ENCODE results near the gene HOXA4.
A peak's percentile ranks its signal among the peaks of the same experiment; 100 is the strongest.

HOXA4 gene

GRCh38 chr7:27169658-27170425 lies 39.3 kb upstream of the HOXA4 start:
- no peak for DNase-seq

- DNase-seq = peak; percentile 66
Observed at GRCh38 chr7:27168265-27168947, 37.8 kb upstream of the HOXA4 start.

- DNase-seq = no peak
Observed at GRCh38 chr7:27167916-27168264, 37.3 kb upstream of the HOXA4 start.

- peak; percentile 54 for DNase-seq
Observed at GRCh38 chr7:27166531-27167505, 36.3 kb upstream of the HOXA4 start.

GRCh38 chr7:27165996-27166530 lies 35.5 kb upstream of the HOXA4 start:
- DNase-seq = no peak

DNA sequence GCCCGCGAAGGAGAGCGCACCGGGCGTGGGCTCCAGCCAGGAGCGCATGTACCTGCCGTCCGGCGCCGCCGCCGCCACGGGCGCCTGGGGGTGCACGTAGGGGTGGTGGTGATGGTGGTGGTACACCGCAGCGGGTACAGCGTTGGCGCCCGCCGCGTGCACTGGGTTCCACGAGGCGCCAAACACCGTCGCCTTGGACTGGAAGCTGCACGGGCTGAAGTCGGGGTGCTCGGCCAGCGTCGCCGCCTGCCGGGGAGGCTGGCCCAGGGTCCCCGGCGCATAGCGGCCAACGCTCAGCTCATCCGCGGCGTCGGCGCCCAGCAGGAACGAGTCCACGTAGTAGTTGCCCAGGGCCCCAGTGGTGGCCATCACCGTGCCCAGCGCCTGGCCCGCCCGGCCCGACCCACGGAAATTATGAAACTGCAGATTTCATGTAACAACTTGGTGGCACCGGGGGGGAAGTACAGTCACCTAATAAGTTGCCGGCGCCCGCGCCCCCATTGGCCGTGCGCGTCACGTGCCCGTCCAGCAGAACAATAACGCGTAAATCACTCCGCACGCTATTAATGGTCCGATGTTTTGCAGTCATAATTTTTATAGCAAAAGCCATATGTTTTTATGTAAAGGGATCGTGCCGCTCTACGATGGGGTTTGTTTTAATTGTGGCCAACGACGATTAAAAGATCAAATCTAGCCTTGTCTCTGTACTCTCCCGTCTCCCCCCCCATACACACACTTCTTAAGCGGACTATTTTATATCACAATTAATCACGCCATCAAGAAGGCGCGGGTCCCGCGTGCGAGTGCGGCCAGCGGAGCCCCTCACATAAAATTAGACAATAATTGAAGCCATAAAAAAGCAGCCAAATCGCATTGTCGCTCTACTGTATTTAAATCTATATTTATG lies 34.8 kb upstream of the HOXA4 start, which contains the start of gene HOXA9:
Gene HOXA9, minus strand, starts transcription at position 449 of the 907 bp plus-strand sequence. Its CDS starts 80 bp downstream, at position 369.
- no peak for DNase-seq

DNA sequence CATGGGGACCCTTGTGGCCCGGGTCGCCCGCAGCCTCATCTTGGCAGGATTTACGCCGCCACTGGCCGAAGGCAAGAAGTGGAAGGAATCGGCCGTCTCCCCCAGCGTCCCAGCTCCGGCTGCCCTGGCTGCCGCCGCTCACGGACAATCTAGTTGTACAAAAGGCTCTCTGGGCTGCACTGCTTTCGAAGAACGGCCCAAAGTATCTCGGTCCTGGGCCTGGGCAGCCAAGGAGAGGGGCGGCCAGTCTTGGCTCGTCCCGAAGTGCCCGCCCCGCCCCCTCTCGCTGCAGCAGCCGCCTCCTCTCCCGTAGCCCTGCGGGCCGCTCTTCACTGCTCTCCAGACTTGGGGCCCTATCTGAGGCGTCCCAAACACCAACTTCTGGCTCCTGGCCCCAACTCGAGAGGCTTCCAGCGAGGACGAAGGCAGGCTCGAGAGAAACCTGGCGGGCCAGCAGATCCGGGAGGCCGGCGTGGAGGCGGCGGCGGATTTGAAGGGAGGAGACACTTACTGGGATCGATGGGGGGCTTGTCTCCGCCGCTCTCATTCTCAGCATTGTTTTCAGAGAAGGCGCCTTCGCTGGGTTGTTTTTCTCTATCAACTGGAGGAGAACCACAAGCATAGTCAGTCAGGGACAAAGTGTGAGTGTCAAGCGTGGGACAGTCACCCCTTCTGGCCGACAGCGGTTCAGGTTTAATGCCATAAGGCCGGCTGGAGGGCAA lies 34.0 kb upstream of the HOXA4 start:
- no peak for DNase-seq

- no peak for DNase-seq
Observed at GRCh38 chr7:27164045-27164366, 33.4 kb upstream of the HOXA4 start.

GRCh38 chr7:27163288-27164044 lies 32.9 kb upstream of the HOXA4 start:
- DNase-seq = no peak

DNA sequence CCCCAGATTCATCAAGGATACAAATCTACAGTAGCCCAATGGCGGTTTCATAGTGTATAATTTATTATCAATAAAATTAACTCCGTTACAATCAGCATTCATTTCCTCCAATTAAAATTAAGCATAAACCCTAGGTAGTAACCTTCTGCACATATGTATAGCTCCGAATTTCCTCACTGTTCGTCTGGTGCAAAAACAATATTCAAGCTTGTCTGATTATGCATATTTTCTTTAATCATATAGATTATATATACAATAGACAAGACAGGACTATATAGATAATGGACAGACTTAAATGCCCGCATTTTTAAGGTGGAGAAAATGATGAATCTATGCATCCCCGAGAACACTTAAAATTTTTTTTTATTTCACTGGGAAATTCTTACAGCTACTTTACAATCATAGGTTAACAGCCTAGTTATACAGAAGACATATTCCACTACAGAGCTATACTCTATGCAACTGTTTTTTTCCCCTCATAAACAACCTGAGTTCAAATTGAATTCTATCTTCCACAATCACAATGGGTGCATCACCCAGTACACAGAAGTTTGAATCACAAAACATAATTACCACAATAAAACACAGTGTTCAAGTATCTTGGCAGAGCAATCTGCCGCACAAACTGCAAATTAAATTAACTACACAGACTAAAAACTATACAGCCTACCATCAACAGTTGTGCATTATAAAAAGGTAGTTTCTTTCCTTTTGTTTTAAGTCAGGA lies 32.2 kb upstream of the HOXA4 start:
- no peak for DNase-seq

- no peak for DNase-seq
Observed at GRCh38 chr7:27161721-27162560, 31.4 kb upstream of the HOXA4 start.

DNA sequence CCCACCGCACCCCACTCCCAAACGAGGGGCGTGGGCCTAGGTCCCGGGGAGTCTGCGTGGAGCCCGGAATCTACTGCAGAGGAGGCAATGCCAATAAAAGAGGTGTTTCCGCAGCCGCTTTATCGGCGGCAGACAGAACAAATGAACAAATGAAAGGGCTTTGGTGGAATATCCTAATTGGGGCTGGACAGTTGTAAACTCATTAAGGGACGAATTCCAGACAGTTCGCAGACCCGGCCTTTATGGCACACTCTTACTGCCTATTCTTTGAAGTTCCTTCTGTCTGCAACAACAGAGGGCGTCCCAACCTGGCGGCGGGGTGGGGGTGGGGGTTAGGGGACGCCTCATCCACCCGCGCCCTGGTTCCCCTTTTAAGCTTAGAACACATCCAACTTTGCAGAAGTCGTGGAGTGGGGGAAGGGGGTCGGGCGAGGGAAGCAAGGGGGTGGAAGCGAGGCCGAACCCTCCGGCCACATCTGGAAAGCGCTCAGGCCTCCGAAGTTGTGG lies 30.7 kb upstream of the HOXA4 start:
- no peak for DNase-seq

DNA sequence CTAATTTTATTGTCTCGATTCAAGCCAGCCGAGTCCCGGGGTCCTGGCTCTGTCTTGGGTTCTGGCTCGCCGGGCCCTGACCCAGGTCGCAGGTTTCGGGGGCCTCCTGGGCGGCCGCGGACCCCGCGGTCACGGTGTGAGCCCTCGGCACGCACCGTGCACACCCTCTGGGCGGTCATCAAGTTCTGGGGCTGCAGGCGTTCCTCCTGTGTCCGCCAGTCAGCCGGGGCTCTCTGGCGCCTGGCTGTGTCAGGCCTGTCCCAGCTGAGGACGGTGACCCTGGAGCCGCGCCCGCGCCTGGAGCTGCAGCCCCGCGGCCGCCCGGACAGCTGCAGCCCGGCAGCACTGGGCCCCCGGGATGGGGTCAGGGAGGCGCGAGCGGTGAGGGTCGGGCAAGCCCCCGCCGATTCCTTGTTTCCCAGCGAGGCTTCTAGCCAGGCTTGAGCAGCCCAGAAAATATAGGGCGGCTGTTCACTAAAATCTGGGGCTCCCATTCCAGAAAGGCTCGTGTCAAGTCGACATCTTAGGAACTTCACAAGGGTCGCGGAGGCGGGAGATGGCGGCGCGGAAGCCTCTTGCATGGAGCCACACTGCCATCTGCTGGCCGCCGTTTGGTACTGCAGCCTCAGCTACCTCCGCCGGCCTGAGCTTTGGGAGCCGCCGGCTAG lies 30.1 kb upstream of the HOXA4 start:
- peak; percentile 70 for DNase-seq

DNA sequence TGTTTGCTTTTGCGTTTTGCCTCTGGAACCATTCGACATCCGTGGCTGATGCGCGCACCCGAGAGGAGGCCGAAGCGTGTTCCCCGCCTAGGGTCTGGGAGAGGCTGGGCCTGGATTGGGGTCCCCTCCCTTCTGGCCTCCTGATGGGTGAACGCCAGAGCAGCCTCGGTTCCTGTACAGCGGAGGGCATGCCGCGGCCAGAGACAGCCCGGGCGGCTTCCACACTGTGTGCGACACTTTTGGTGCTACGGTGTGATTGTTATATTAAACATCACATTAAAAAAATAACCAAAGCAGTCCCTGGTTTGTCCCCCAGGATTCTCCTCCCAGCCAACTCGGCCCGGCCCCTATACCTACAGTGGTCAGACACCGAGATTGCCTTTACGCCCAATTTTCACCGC lies 29.6 kb upstream of the HOXA4 start:
- DNase-seq = no peak

DNA sequence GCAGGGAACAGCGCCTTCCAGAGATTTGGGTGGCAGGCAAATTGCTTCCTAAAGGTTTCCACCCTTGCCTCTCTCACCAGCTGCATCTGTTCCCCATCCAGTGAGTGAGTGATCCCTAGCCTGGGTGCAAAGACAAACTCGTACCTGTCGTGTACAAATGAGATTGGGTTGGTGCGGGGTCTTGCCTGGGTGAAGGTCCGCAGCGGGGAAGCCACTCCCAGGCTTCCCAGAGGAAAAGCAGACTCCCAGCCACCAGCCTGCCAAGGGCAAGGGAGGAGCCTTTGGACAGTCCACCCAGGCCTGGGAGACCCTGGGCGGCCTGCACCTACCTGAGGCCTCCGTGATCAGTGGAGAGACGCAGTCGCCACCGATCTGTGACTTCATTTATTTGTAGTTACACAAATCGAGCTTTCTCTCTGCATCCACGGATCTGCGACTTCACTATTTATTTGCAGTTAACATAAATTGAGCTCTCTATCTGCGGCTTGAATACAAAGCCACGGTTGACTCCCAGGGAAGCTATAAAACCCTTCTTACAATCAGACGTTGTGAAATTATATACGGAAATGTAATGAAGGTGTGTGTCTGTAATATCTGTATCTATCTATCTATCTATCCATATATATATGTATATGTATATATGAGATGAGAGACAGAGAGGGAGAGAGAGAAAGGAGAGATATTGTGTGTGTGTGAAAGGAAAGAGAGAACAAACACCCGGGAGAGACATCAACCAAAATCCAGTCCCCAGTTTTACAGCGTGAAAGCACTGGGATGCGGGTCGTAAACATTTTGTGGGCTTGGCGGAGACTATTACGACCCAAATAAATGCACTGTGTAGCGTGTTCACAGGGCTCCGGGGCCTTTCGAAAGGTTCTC lies 28.9 kb upstream of the HOXA4 start:
- DNase-seq = no peak

GRCh38 chr7:27158436-27159265 lies 28.1 kb upstream of the HOXA4 start:
- DNase-seq = no peak
